Epithelial cell of esophagus (primary cell): ENCODE results near the gene FZD7.

Experiments used
- DNase-seq: peaks from one replicate; pipeline ENCODE4 v3.0.0; 2010; ENCODE audit warnings: low read depth
- H3K4me3 ChIP-seq: 2 replicates; pipeline ENCODE4 v1.5.1; 2011; ENCODE audit warnings: mild to moderate bottlenecking, low read length, control low read depth
- CTCF ChIP-seq: IDR thresholded peaks from 2 replicates; pipeline ENCODE4 v1.5.1; 2011; ENCODE audit warnings: low read depth, mild to moderate bottlenecking, low read length, control low read depth, inconsistent platforms; ENCODE audit not compliant: insufficient read depth; ENCODE audit errors: missing control alignments

Gene FZD7

GRCh38 chr2:202071107-202071506 lies 37.5 kb downstream of the FZD7 start:
- no peak overlapping the region for H3K4me3 ChIP-seq
- TF ChIP-seq CTCF: no peak
- no peak for DNase-seq

- TF ChIP-seq CTCF: peak; percentile 32
- DNase-seq: peak; percentile 5
- H3K4me3 ChIP-seq: no peak overlapping the region
These were observed 38.6 kb downstream of the FZD7 start for GRCh38 chr2:202072226-202072625.

- no peak for DNase-seq
These were observed 39.2 kb downstream of the FZD7 start, which contains the start of gene KIAA2012 for GRCh38 chr2:202072737-202073401. Gene KIAA2012, plus strand, starts transcription at chr2:202073255. Its CDS starts 373 bp downstream, at chr2:202073628.

GRCh38 chr2:202074324-202074723 lies 40.7 kb downstream of the FZD7 start:
- TF ChIP-seq CTCF: no peak
- no peak for DNase-seq
- H3K4me3 ChIP-seq: no peak overlapping the region

More at GRCh38 chr2:202072737-202073401, 39.2 kb downstream of the FZD7 start, which contains the start of gene KIAA2012:
- TF ChIP-seq CTCF: no peak
- no peak within 1 kb of the TSS for H3K4me3 ChIP-seq

GRCh38 chr2:202079310-202079709 lies 45.7 kb downstream of the FZD7 start:
- H3K4me3 ChIP-seq: no peak overlapping the region
- no peak for TF ChIP-seq CTCF
- DNase-seq: peak; percentile 73

GRCh38 chr2:202084265-202084664 lies 50.6 kb downstream of the FZD7 start:
- peak; percentile 48 for DNase-seq
- no peak for TF ChIP-seq CTCF
- H3K4me3 ChIP-seq: no peak overlapping the region
